Measurements from ENCODE around the gene HECW1. TPM values are rescaled to one million over a fixed set of nuclear protein-coding genes. Genes with fewer than 3 reads are reported as not detected.
"Not testable (repeated sequence)": the region's sequence is repeated elsewhere in the genome, so short reads cannot be mapped to it uniquely, and the experiment has no call there.

HECW1 gene
- total RNA-seq, 4 donors from 2014 or later = 0.62 to 4.3 (median 1.4) TPM; not detected in 1

GRCh38 chr7:43328336-43328735, 215.9 kb downstream of the HECW1 start:
- TF ChIP-seq CTCF (IDR thresholded peaks at IDR 0.05) (no peak), POLR2A (IDR thresholded peaks at IDR 0.05) (no peak)
- 83 to 85% methylated on average over 9 of the region's 9 CpGs for WGBS, 2 donors
- intact Hi-C loops (cut with DNase I; ENCODE audit: low total_unique reads) = no loop called here
- no peak for DNase-seq (ENCODE audit: low spot score in 2 of 2)
- no peak overlapping the region for H3K4me3 ChIP-seq (ENCODE audit: low read depth, poor library complexity, severe bottlenecking)

DNA sequence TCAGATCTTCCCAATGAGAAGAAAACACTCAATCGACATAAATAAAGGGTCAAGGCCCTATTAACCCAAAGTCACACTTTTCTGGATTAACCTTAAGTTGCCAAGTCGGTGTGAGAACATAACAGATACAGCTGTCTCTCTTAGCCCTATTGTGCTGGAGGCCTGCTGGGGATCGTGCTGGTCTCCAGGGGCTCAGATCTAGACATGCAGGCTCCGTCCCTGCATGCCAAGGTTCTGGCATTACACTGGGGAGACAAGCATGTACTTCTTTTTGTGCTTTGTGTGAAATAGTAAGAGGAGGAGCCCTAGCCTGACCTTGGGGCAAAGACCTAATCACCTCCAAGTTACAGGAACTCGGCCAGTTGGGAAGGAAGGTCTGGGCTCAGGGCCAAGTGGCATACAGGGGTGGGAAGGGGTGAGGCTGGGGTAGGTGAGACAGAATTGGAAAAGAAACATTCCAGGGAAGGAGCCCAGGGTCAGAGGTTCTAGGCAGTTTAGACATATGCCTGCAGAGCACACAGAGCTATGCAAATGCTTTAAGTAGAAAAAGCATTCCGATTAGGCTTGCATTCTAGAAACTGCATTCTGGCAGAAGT, 216.4 kb downstream of the HECW1 start:
- TF ChIP-seq CTCF (IDR thresholded peaks at IDR 0.05) = no peak
- no peak for TF ChIP-seq POLR2A (IDR thresholded peaks at IDR 0.05)
- 25 to 37% methylated on average over 6 of the region's 6 CpGs for WGBS, 2 donors
- intact Hi-C loops (cut with DNase I; ENCODE audit: low total_unique reads) = no loop called here
- DNase-seq (ENCODE audit: low spot score in 2 of 2) = no peak
- no peak overlapping the region for H3K4me3 ChIP-seq (ENCODE audit: low read depth, poor library complexity, severe bottlenecking)

DNA sequence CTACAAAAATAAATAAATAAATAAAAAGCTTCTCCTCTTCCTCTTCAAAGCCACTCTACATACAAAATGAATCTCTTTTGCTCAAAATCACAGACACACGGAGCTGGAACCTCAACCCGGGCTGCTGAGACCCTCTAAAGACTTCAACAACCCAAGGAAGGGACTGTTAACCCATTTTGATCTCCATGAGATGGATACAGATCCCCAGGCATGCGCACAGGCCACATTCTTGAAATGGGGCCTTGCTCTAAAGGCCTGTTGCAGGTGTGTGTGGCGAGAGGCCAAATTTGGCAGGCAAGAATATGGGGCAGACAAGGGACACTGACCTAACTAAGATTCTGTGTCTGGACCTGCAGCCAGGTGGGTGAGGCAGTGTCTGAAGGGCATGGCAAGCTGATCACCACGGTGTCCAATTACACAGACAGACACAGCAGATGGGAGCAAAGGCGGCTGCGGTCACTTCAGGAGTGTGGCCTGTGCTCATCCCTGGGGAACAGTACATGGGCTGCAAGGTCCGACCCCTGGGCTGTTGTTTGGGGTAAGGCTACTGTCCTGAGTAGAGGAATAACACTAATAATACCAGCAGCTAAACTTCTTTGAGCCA, 219.8 kb downstream of the HECW1 start:
- intact Hi-C loops (cut with DNase I; ENCODE audit: low total_unique reads) = no loop called here

GRCh38 chr7:43337191-43337590, 224.7 kb downstream of the HECW1 start:
- DNase-seq (ENCODE audit: low spot score in 2 of 2) = no peak
- intact Hi-C loops (cut with DNase I; ENCODE audit: low total_unique reads) = no loop called here
- no peak overlapping the region for H3K4me3 ChIP-seq (ENCODE audit: low read depth, poor library complexity, severe bottlenecking)
- TF ChIP-seq CTCF (IDR thresholded peaks at IDR 0.05) (no peak), POLR2A (IDR thresholded peaks at IDR 0.05) (no peak)

More for the DNA sequence above, 219.8 kb downstream of the HECW1 start:
- H3K4me3 ChIP-seq (ENCODE audit: low read depth, poor library complexity, severe bottlenecking) = no peak overlapping the region
- peak in 1 of 2 donors; percentile 69 for DNase-seq (ENCODE audit: low spot score in 2 of 2)
- WGBS, 2 donors = 86 to 90% methylated on average over 8 of the region's 8 CpGs
- TF ChIP-seq POLR2A (IDR thresholded peaks at IDR 0.05) (no peak), CTCF (IDR thresholded peaks at IDR 0.05) (no peak)

- WGBS, 2 donors = 64 to 71% methylated on average over 1 of the region's 1 CpG
- TF ChIP-seq POLR2A (IDR thresholded peaks at IDR 0.05) (no peak), CTCF (IDR thresholded peaks at IDR 0.05) (no peak)
- H3K4me3 ChIP-seq (ENCODE audit: low read depth, poor library complexity, severe bottlenecking) = no peak overlapping the region
These were observed 225.4 kb downstream of the HECW1 start for GRCh38 chr7:43337811-43338210.

GRCh38 chr7:43341132-43341531, 228.7 kb downstream of the HECW1 start:
- WGBS, 2 donors = 84 to 86% methylated on average over 2 of the region's 2 CpGs
- TF ChIP-seq POLR2A (IDR thresholded peaks at IDR 0.05) = no peak
- no peak for TF ChIP-seq CTCF (IDR thresholded peaks at IDR 0.05)
- DNase-seq (ENCODE audit: low spot score in 2 of 2) = no peak
- no peak overlapping the region for H3K4me3 ChIP-seq (ENCODE audit: low read depth, poor library complexity, severe bottlenecking)
- intact Hi-C loops (cut with DNase I; ENCODE audit: low total_unique reads) = no loop called here

More at GRCh38 chr7:43337811-43338210, 225.4 kb downstream of the HECW1 start:
- intact Hi-C loops (cut with DNase I; ENCODE audit: low total_unique reads) = no loop called here
- no peak for DNase-seq (ENCODE audit: low spot score in 2 of 2)

DNA sequence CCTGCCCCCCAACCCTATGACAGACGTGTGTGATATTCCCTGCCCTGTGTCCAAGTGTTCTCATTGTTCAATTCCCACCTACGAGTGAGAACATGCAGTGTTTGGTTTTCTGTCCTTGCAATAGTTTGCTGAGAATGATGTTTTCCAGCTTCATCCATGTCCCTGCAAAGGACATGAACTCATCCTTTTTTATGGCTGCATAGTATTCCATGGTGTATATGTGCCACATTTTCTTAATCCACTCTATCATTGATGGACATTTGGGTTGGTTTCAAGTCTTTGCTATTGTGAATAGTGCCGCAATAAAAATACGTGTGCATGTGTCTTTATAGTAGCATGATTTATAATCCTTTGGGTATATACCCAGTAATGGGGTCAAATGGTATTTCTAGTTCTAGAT, 231.0 kb downstream of the HECW1 start:
- H3K4me3 ChIP-seq (ENCODE audit: low read depth, poor library complexity, severe bottlenecking); DNase-seq (ENCODE audit: low spot score in 2 of 2); intact Hi-C loops (cut with DNase I; ENCODE audit: low total_unique reads): not testable (repeated sequence)
- 83 to 87% methylated on average over 4 of the region's 4 CpGs for WGBS, 2 donors

GRCh38 chr7:43345696-43346095, 233.2 kb downstream of the HECW1 start:
- 6 to 28% methylated on average over 1 of the region's 1 CpG for WGBS, 2 donors
- DNase-seq (ENCODE audit: low spot score in 2 of 2); intact Hi-C loops (cut with DNase I; ENCODE audit: low total_unique reads); H3K4me3 ChIP-seq (ENCODE audit: low read depth, poor library complexity, severe bottlenecking): not testable (repeated sequence)

All from lower leg skin (tissue), 4 donors.